ENCODE data around the gene PNMA6E. TPM values are rescaled to one million over a fixed set of nuclear protein-coding genes. Genes with fewer than 3 reads are reported as not detected.
"Not testable (repeated sequence)": the region's sequence is repeated elsewhere in the genome, so short reads cannot be mapped to it uniquely, and the experiment has no call there.

Gene PNMA6E
- total RNA-seq, 1 donor from 2014 or later = not detected

DNA sequence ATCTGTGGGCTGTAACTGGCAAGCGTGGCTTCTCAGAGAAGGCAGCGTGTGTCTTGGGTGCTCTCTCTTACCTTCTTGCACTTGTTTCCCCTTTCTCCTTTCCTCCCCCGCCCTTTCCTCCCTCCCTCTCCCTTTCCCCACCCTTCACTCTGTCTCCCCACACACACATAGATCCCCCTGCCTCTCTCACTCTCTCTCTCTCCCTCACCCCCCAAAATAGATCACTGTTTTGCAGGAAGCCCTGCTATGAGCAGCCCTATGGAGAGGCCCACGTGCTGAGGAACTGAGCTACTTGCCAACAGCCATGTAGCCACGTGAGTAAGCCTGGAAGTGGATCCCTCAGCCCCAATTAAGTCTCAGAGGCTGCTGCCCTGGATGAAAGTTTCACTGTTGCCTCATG is 4.3 kb upstream of the PNMA6E start:
- Mint-ChIP-seq H3K4me3 (ENCODE audit: unreplicated experiment) (no peak overlapping the region), H3K27ac (ENCODE audit: unreplicated experiment) (no peak overlapping the region), H3K27me3 (ENCODE audit: unreplicated experiment) (peaks cover 19% of the 10 kb centered on the region), H3K36me3 (ENCODE audit: unreplicated experiment) (no peaks in the 10 kb centered on the region), H3K9me3 (ENCODE audit: unreplicated experiment) (peaks cover 4% of the 10 kb centered on the region), H3K4me1 (ENCODE audit: unreplicated experiment) (no peaks in the 10 kb centered on the region)
- DNase-seq (ENCODE audit: extremely low spot score, unreplicated experiment) = no peak
- TF ChIP-seq, protein P1, sequence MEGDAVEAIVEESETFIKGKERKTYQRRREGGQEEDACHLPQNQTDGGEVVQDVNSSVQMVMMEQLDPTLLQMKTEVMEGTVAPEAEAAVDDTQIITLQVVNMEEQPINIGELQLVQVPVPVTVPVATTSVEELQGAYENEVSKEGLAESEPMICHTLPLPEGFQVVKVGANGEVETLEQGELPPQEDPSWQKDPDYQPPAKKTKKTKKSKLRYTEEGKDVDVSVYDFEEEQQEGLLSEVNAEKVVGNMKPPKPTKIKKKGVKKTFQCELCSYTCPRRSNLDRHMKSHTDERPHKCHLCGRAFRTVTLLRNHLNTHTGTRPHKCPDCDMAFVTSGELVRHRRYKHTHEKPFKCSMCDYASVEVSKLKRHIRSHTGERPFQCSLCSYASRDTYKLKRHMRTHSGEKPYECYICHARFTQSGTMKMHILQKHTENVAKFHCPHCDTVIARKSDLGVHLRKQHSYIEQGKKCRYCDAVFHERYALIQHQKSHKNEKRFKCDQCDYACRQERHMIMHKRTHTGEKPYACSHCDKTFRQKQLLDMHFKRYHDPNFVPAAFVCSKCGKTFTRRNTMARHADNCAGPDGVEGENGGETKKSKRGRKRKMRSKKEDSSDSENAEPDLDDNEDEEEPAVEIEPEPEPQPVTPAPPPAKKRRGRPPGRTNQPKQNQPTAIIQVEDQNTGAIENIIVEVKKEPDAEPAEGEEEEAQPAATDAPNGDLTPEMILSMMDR (IDR thresholded peaks at IDR 0.05) = no peak

GRCh38 chrX:153404333-153404732 is 3.2 kb upstream of the PNMA6E start:
- H3K27ac Mint-ChIP-seq (ENCODE audit: unreplicated experiment); DNase-seq (ENCODE audit: extremely low spot score, unreplicated experiment); H3K4me3 Mint-ChIP-seq (ENCODE audit: unreplicated experiment); H3K4me1 Mint-ChIP-seq (ENCODE audit: unreplicated experiment); H3K36me3 Mint-ChIP-seq (ENCODE audit: unreplicated experiment); H3K9me3 Mint-ChIP-seq (ENCODE audit: unreplicated experiment): not testable (repeated sequence)
- H3K27me3 Mint-ChIP-seq (ENCODE audit: unreplicated experiment) = peaks cover 19% of the 10 kb centered on the region

- peaks cover 4% of the 10 kb centered on the region for H3K9me3 Mint-ChIP-seq (ENCODE audit: unreplicated experiment)
- no peak for DNase-seq (ENCODE audit: extremely low spot score, unreplicated experiment)
These were observed 711 bp downstream of the PNMA6E start for GRCh38 chrX:153400146-153401132.

GRCh38 chrX:153398275-153398960 is 2.7 kb downstream of the PNMA6E start:
- no peak for DNase-seq (ENCODE audit: extremely low spot score, unreplicated experiment)
- Mint-ChIP-seq H3K27me3 (ENCODE audit: unreplicated experiment) (peaks cover 21% of the 10 kb centered on the region), H3K4me3 (ENCODE audit: unreplicated experiment) (no peak overlapping the region), H3K4me1 (ENCODE audit: unreplicated experiment) (no peaks in the 10 kb centered on the region), H3K27ac (ENCODE audit: unreplicated experiment) (no peak overlapping the region), H3K36me3 (ENCODE audit: unreplicated experiment) (no peaks in the 10 kb centered on the region), H3K9me3 (ENCODE audit: unreplicated experiment) (peaks cover 11% of the 10 kb centered on the region)
- TF ChIP-seq, protein P1 (IDR thresholded peaks at IDR 0.05) = no peak

More at GRCh38 chrX:153400146-153401132, 711 bp downstream of the PNMA6E start:
- H3K4me1 Mint-ChIP-seq (ENCODE audit: unreplicated experiment) = no peaks in the 10 kb centered on the region
- TF ChIP-seq, protein P1 (IDR thresholded peaks at IDR 0.05) = peak; percentile 55
- peaks cover 18% of the 10 kb centered on the region for H3K27me3 Mint-ChIP-seq (ENCODE audit: unreplicated experiment)
- no peaks in the 10 kb centered on the region for H3K36me3 Mint-ChIP-seq (ENCODE audit: unreplicated experiment)
- no peak overlapping the region for H3K27ac Mint-ChIP-seq (ENCODE audit: unreplicated experiment)
- H3K4me3 Mint-ChIP-seq (ENCODE audit: unreplicated experiment) = no peak overlapping the region

- H3K27ac Mint-ChIP-seq (ENCODE audit: unreplicated experiment) = no peak overlapping the region
- peaks cover 13% of the 10 kb centered on the region for H3K27me3 Mint-ChIP-seq (ENCODE audit: unreplicated experiment)
- TF ChIP-seq, protein P1 (IDR thresholded peaks at IDR 0.05) = no peak
- H3K4me3 Mint-ChIP-seq (ENCODE audit: unreplicated experiment) = no peak overlapping the region
- H3K9me3 Mint-ChIP-seq (ENCODE audit: unreplicated experiment) = peaks cover 7% of the 10 kb centered on the region
- no peak for DNase-seq (ENCODE audit: extremely low spot score, unreplicated experiment)
- no peaks in the 10 kb centered on the region for H3K36me3 Mint-ChIP-seq (ENCODE audit: unreplicated experiment)
- H3K4me1 Mint-ChIP-seq (ENCODE audit: unreplicated experiment) = no peaks in the 10 kb centered on the region
These were observed 3.7 kb downstream of the PNMA6E start for GRCh38 chrX:153397256-153397960.
